HCT116 (cell line): Measurements from ENCODE around the gene RNF150. TPM values are rescaled to one million over a fixed set of nuclear protein-coding genes. Genes with fewer than 3 reads are reported as not detected.

Source experiments
- ATAC-seq: fragments of 200-7000 bp; cut with Tn5 transposase; 2 replicates; pipeline ENCODE4 v1.9.1; 2020; ENCODE audit warnings: mild to moderate bottlenecking, moderate library complexity
- BruUV-seq: library from RNA; stranded (reverse); fragments of 400-500 nt; replicated peaks from 2 replicates; lab custom pipeline; 2021; lab: Mats Ljungman, UMichigan
- CTCF ChIA-PET: fragments of 300-600 bp; sonication (Branson Sonifier 250); formaldehyde crosslinking; loops from one replicate; lab custom pipeline; 2021; ENCODE audit warnings: antibody characterized with exemption; lab: Charles Lee
- POLR2A ChIA-PET: fragments of 300-600, 350-600 bp; sonication (Branson Sonifier 250); formaldehyde crosslinking; loops from one replicate; lab custom pipeline; 2021; ENCODE audit warnings: antibody characterized with exemption; lab: Charles Lee
- RAD21 ChIA-PET, 2 experiments: fragments of 300-600 bp; sonication (Branson Sonifier 250); formaldehyde crosslinking; loops; one replicate each; lab custom pipeline; 2023; ENCODE audit warnings: low total read pairs in 2 of 2; ENCODE audit not compliant: uncharacterized antibody in 2 of 2, unreplicated experiment in 2 of 2, low non-redundant PET in 1 of 2; lab: Charles Lee
- DNase-seq: peaks from one replicate; pipeline ENCODE4 v3.0.0-alpha.2; 2010; ENCODE audit warnings: low read depth, low spot score
- H2AFZ ChIP-seq: fragments of 200-600 bp; shearing (Covaris generic), sonication (generic); 2 replicates; pipeline ENCODE4 v1.6.1; 2017; ENCODE audit warnings: low read depth, mixed run types, mixed read lengths, antibody characterized with exemption, low read length; ENCODE audit not compliant: poor library complexity, severe bottlenecking
- H3K27ac ChIP-seq: 2 replicates; pipeline ENCODE4 v1.5.1; 2012; ENCODE audit warnings: low read depth, low read length
- H3K27me3 ChIP-seq: fragments of 200-600 bp; sonication (generic); 2 replicates; pipeline ENCODE4 v1.6.1; 2016; ENCODE audit warnings: mixed run types, low read length, mixed read lengths; ENCODE audit not compliant: insufficient read depth
- H3K36me3 ChIP-seq, 2 experiments: fragments of 200-500 bp in 1 of 2; fragments of 200-600 bp in 1 of 2; sonication (Bioruptor generic) in 1 of 2; sonication (generic) in 1 of 2; 2 replicates each; pipeline versions ENCODE4 v1.5.1 to v1.6.1; 2014 to 2016; ENCODE audit warnings: low read length in 2 of 2, inconsistent platforms in 1 of 2, mixed read lengths in 1 of 2, mixed run types in 1 of 2; ENCODE audit not compliant: insufficient read depth in 2 of 2, control insufficient read depth in 1 of 2
- H3K4me1 ChIP-seq, 2 experiments: fragments of 200-600 bp in 1 of 2; sonication (generic) in 1 of 2; 2 replicates each; pipeline versions ENCODE4 v1.5.1 to v1.6.1; 2012 to 2017; ENCODE audit warnings: low read length in 2 of 2, inconsistent platforms in 1 of 2, mild to moderate bottlenecking in 1 of 2, mixed read lengths in 1 of 2, mixed run types in 1 of 2, moderate library complexity in 1 of 2; ENCODE audit not compliant: insufficient read depth in 2 of 2, control insufficient read depth in 1 of 2
- H3K4me2 ChIP-seq: fragments of 200-600 bp; sonication (generic); 2 replicates; pipeline ENCODE4 v1.6.1; 2017; ENCODE audit warnings: mixed run types, low read length, mixed read lengths
- H3K4me3 ChIP-seq, 2 experiments: fragments of 200-600 bp in 1 of 2; sonication (generic) in 1 of 2; replicated peaks in 1 of 2; 2 replicates each; pipeline ENCODE4 v1.5.1; 2011 to 2016; ENCODE audit warnings: low read length in 2 of 2, control low read depth in 1 of 2, low read depth in 1 of 2, mild to moderate bottlenecking in 1 of 2, mixed read lengths in 1 of 2, mixed run types in 1 of 2
- H3K79me2 ChIP-seq: fragments of 200-600 bp; sonication (generic); 2 replicates; pipeline ENCODE4 v1.6.1; 2017; ENCODE audit warnings: mild to moderate bottlenecking, mixed run types, low read length, moderate library complexity, mixed read lengths; ENCODE audit not compliant: insufficient read depth
- H3K9ac ChIP-seq: fragments of 200-600 bp; sonication (generic); 2 replicates; pipeline ENCODE4 v1.6.1; 2016; ENCODE audit warnings: low read length, mixed read lengths
- H3K9me2 ChIP-seq: fragments of 200-600 bp; sonication (generic), shearing (Covaris generic); 2 replicates; pipeline ENCODE4 v1.6.1; 2017; ENCODE audit warnings: mixed run types, mild to moderate bottlenecking, moderate library complexity; ENCODE audit not compliant: insufficient read depth
- H3K9me3 ChIP-seq, 2 experiments: fragments of 200-500 bp in 1 of 2; fragments of 200-600 bp in 1 of 2; sonication (Bioruptor generic) in 1 of 2; sonication (generic) in 1 of 2; 2 replicates each; pipeline ENCODE4 v1.6.1; 2014 to 2017; ENCODE audit warnings: low read length in 2 of 2, mixed read lengths in 2 of 2, inconsistent platforms in 1 of 2, low read depth in 1 of 2, mild to moderate bottlenecking in 1 of 2, mixed run types in 1 of 2, moderate library complexity in 1 of 2; ENCODE audit not compliant: control insufficient read depth in 1 of 2, insufficient read depth in 1 of 2
- H4K20me1 ChIP-seq: fragments of 200-600 bp; sonication (generic), shearing (Covaris generic); 2 replicates; pipeline ENCODE4 v1.6.1; 2017; ENCODE audit warnings: mixed run types, mild to moderate bottlenecking, moderate library complexity; ENCODE audit not compliant: insufficient read depth
- EGR1 ChIP-seq: IDR thresholded peaks from 2 replicates; pipeline ENCODE4 v1.6.1; 2012; ENCODE audit warnings: low read depth
- EZH2 ChIP-seq: fragments of 200-600 bp; sonication (generic); IDR thresholded peaks from 2 replicates; pipeline ENCODE4 v1.6.1; 2017; ENCODE audit warnings: antibody characterized with exemption, mixed run types
- EZH2phosphoT487 ChIP-seq: fragments of 200-600 bp; IDR thresholded peaks from 2 replicates; pipeline ENCODE4 v1.6.1; 2018; ENCODE audit warnings: antibody characterized with exemption, borderline replicate concordance
- MAX ChIP-seq: IDR thresholded peaks from 2 replicates; pipeline ENCODE4 v1.6.1; 2012
- POLR2A ChIP-seq: IDR thresholded peaks from 2 replicates; pipeline ENCODE4 v1.7.0; 2011; ENCODE audit warnings: borderline replicate concordance; ENCODE audit not compliant: insufficient read depth, insufficient read length; ENCODE audit errors: extremely low read depth
- POLR2AphosphoS5 ChIP-seq: IDR thresholded peaks from 2 replicates; pipeline ENCODE4 v1.6.1; 2011; ENCODE audit warnings: mild to moderate bottlenecking, low read depth, low read length, moderate library complexity
- REST ChIP-seq: IDR thresholded peaks from 2 replicates; pipeline ENCODE4 v1.6.1; 2012; ENCODE audit warnings: low read depth
- SIN3A ChIP-seq: IDR thresholded peaks from 2 replicates; pipeline ENCODE4 v1.6.1; 2012; ENCODE audit warnings: low read depth
- SP1 ChIP-seq: IDR thresholded peaks from 2 replicates; pipeline ENCODE4 v1.6.1; 2012; ENCODE audit warnings: low read depth
- SRF ChIP-seq: IDR thresholded peaks from 2 replicates; pipeline ENCODE4 v1.6.1; 2012; ENCODE audit warnings: low read depth
- YY1 ChIP-seq: IDR thresholded peaks from 2 replicates; pipeline ENCODE4 v1.6.1; 2011; ENCODE audit warnings: low read length, low read depth, moderate library complexity, mild to moderate bottlenecking; ENCODE audit not compliant: insufficient replicate concordance; ENCODE audit errors: extremely low read depth
- ZBTB33 ChIP-seq: IDR thresholded peaks from 2 replicates; pipeline ENCODE4 v1.6.1; 2011; ENCODE audit warnings: mild to moderate bottlenecking, low read length, moderate library complexity; ENCODE audit not compliant: insufficient replicate concordance; ENCODE audit errors: extremely low read depth
- intact Hi-C: fragments of 100-400 bp; cut with micrococcal nuclease; formaldehyde crosslinking; loops from 2 replicates; pipeline ENCODE4 v1.10.0; 2022
- total RNA-seq: library from RNA; stranded (reverse); gene quantifications from one replicate; pipeline ENCODE4 v1.2.1, GENCODE V29; 2021; ENCODE audit not compliant: unreplicated experiment

The RNF150 gene
- total RNA-seq, 1 experiment from 2014 or later, result 0.07 TPM

GRCh38 chr4:140930557-140930956, 202.7 kb downstream of the RNF150 start:
- POLR2A ChIA-PET, result no interaction called here
- BruUV-seq, result no TSS peak

GRCh38 chr4:140930011-140930410, 203.3 kb downstream of the RNF150 start:
- ChIA-PET CTCF (no interaction called here), POLR2A (no interaction called here), RAD21 (no interaction called here)
- H3K36me3 ChIP-seq, result no peaks in the 10 kb centered on the region
- no peak overlapping the region for H3K4me2 ChIP-seq
- no peaks in the 10 kb centered on the region for H3K79me2 ChIP-seq
- no peak overlapping the region for H3K27ac ChIP-seq
- H3K4me3 ChIP-seq, result no peak overlapping the region
- no peaks in the 10 kb centered on the region for H3K4me1 ChIP-seq
- H3K9me3 ChIP-seq, result no peaks in the 10 kb centered on the region
- DNase-seq, result no peak
- intact Hi-C loops, result no loop called here
- BruUV-seq, result no TSS peak
- no peak for TF ChIP-seq YY1
- no peak for TF ChIP-seq POLR2AphosphoS5
- TF ChIP-seq REST, result no peak
- no peak for TF ChIP-seq POLR2A
- TF ChIP-seq EZH2, result no peak
- TF ChIP-seq EZH2phosphoT487, result no peak
- TF ChIP-seq MAX, result no peak
- H3K27me3 ChIP-seq, result 0 out of 2 replicates have a peak, but pooled peaks cover 2% of the 10 kb centered on the region
- H3K9ac ChIP-seq, result no peak overlapping the region
- H2AFZ ChIP-seq, result no peak overlapping the region
- no peak for ATAC-seq
- no peaks in the 10 kb centered on the region for H4K20me1 ChIP-seq
- no peaks in the 10 kb centered on the region for H3K9me2 ChIP-seq

More at GRCh38 chr4:140930557-140930956, 202.7 kb downstream of the RNF150 start:
- TF ChIP-seq EGR1 (no peak), SP1 (no peak), EZH2phosphoT487 (no peak), SIN3A (no peak), ZBTB33 (no peak), POLR2A (no peak), SRF (no peak), POLR2AphosphoS5 (no peak)
- H3K9ac ChIP-seq, result no peak overlapping the region
- ChIA-PET RAD21 (no interaction called here), CTCF (no interaction called here)
- no peak overlapping the region for H3K27ac ChIP-seq
- intact Hi-C loops, result no loop called here
- no peaks in the 10 kb centered on the region for H3K27me3 ChIP-seq
- no peak overlapping the region for H3K4me2 ChIP-seq
- no peak overlapping the region for H2AFZ ChIP-seq
- H3K9me2 ChIP-seq, result no peaks in the 10 kb centered on the region
- DNase-seq (no peak), ATAC-seq (no peak)
- no peaks in the 10 kb centered on the region for H3K79me2 ChIP-seq
- H3K4me3 ChIP-seq, result no peak overlapping the region
- H3K9me3 ChIP-seq, result no peaks in the 10 kb centered on the region
- H3K4me1 ChIP-seq, result no peaks in the 10 kb centered on the region
- no peaks in the 10 kb centered on the region for H3K36me3 ChIP-seq
- H4K20me1 ChIP-seq, result no peaks in the 10 kb centered on the region
